ENCODE measurements around the gene RCBTB1. TPM values are rescaled to one million over a fixed set of nuclear protein-coding genes. Genes with fewer than 3 reads are reported as not detected.

RCBTB1 gene
- total RNA-seq, 1 experiment from 2014 or later: 6.3 TPM

GRCh38 chr13:49517461-49517860, 67.9 kb downstream of the RCBTB1 start:
- Mint-ChIP-seq H3K27ac (ENCODE audit: unreplicated experiment) (no peak overlapping the region), H3K4me1 (ENCODE audit: low read depth, unreplicated experiment) (no peaks in the 10 kb centered on the region), H3K36me3 (ENCODE audit: insufficient read depth, unreplicated experiment) (peaks cover 5% of the 10 kb centered on the region), H3K4me3 (ENCODE audit: low read depth, unreplicated experiment) (no peak overlapping the region), H3K9me3 (ENCODE audit: low read depth, unreplicated experiment) (no peaks in the 10 kb centered on the region), H3K27me3 (ENCODE audit: unreplicated experiment) (no peaks in the 10 kb centered on the region)
- intact Hi-C loops (cut with micrococcal nuclease; ENCODE audit: unreplicated experiment): no loop called here
- CTCF ChIA-PET: no interaction called here
- no peak for DNase-seq
- TF ChIP-seq, protein P1, sequence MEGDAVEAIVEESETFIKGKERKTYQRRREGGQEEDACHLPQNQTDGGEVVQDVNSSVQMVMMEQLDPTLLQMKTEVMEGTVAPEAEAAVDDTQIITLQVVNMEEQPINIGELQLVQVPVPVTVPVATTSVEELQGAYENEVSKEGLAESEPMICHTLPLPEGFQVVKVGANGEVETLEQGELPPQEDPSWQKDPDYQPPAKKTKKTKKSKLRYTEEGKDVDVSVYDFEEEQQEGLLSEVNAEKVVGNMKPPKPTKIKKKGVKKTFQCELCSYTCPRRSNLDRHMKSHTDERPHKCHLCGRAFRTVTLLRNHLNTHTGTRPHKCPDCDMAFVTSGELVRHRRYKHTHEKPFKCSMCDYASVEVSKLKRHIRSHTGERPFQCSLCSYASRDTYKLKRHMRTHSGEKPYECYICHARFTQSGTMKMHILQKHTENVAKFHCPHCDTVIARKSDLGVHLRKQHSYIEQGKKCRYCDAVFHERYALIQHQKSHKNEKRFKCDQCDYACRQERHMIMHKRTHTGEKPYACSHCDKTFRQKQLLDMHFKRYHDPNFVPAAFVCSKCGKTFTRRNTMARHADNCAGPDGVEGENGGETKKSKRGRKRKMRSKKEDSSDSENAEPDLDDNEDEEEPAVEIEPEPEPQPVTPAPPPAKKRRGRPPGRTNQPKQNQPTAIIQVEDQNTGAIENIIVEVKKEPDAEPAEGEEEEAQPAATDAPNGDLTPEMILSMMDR (IDR thresholded peaks at IDR 0.05; ENCODE audit: unreplicated experiment): no peak
- no TSS peak for BruUV-seq (replicated peaks)

- Mint-ChIP-seq H3K27ac (ENCODE audit: unreplicated experiment) (no peak overlapping the region), H3K36me3 (ENCODE audit: insufficient read depth, unreplicated experiment) (peaks cover 5% of the 10 kb centered on the region), H3K4me3 (ENCODE audit: low read depth, unreplicated experiment) (no peak overlapping the region), H3K9me3 (ENCODE audit: low read depth, unreplicated experiment) (no peaks in the 10 kb centered on the region), H3K4me1 (ENCODE audit: low read depth, unreplicated experiment) (no peaks in the 10 kb centered on the region), H3K27me3 (ENCODE audit: unreplicated experiment) (no peaks in the 10 kb centered on the region)
- intact Hi-C loops (cut with micrococcal nuclease; ENCODE audit: unreplicated experiment): no loop called here
- TF ChIP-seq, protein P1 (IDR thresholded peaks at IDR 0.05; ENCODE audit: unreplicated experiment): no peak
- BruUV-seq (replicated peaks): no TSS peak
- no peak for DNase-seq
- CTCF ChIA-PET: no interaction called here
These were observed 68.9 kb downstream of the RCBTB1 start for GRCh38 chr13:49516467-49516866.

- no peaks in the 10 kb centered on the region for H3K36me3 Mint-ChIP-seq (ENCODE audit: insufficient read depth, unreplicated experiment)
- peaks cover 2% of the 10 kb centered on the region for H3K9me3 Mint-ChIP-seq (ENCODE audit: low read depth, unreplicated experiment)
- CTCF ChIA-PET: no interaction called here
- no peaks in the 10 kb centered on the region for H3K27me3 Mint-ChIP-seq (ENCODE audit: unreplicated experiment)
- intact Hi-C loops (cut with micrococcal nuclease; ENCODE audit: unreplicated experiment): no loop called here
- DNase-seq: no peak
- no peaks in the 10 kb centered on the region for H3K4me1 Mint-ChIP-seq (ENCODE audit: low read depth, unreplicated experiment)
- BruUV-seq (replicated peaks): no TSS peak
- no peak overlapping the region for H3K4me3 Mint-ChIP-seq (ENCODE audit: low read depth, unreplicated experiment)
- H3K27ac Mint-ChIP-seq (ENCODE audit: unreplicated experiment): no peak overlapping the region
- TF ChIP-seq, protein P1 (IDR thresholded peaks at IDR 0.05; ENCODE audit: unreplicated experiment): no peak
These were observed 72.8 kb downstream of the RCBTB1 start for GRCh38 chr13:49512578-49512977.

GRCh38 chr13:49503951-49504350, 81.4 kb downstream of the RCBTB1 start:
- Mint-ChIP-seq H3K27ac (ENCODE audit: unreplicated experiment) (no peak overlapping the region), H3K4me1 (ENCODE audit: low read depth, unreplicated experiment) (no peaks in the 10 kb centered on the region), H3K4me3 (ENCODE audit: low read depth, unreplicated experiment) (no peak overlapping the region), H3K36me3 (ENCODE audit: insufficient read depth, unreplicated experiment) (no peaks in the 10 kb centered on the region), H3K27me3 (ENCODE audit: unreplicated experiment) (no peaks in the 10 kb centered on the region), H3K9me3 (ENCODE audit: low read depth, unreplicated experiment) (no peaks in the 10 kb centered on the region)
- intact Hi-C loops (cut with micrococcal nuclease; ENCODE audit: unreplicated experiment): no loop called here
- BruUV-seq (replicated peaks): no TSS peak
- TF ChIP-seq, protein P1 (IDR thresholded peaks at IDR 0.05; ENCODE audit: unreplicated experiment): no peak
- CTCF ChIA-PET: no interaction called here
- DNase-seq: no peak

All from Calu3 (cell line).